ENCODE data around the gene OR5D18. TPM values are rescaled to one million over a fixed set of nuclear protein-coding genes. Genes with fewer than 3 reads are reported as not detected.
"Not testable (repeated sequence)": the region's sequence is repeated elsewhere in the genome, so short reads cannot be mapped to it uniquely, and the experiment has no call there.

The OR5D18 gene
- not detected in 2 replicates for total RNA-seq (2014; rRNA removed)
- not detected for polyA plus RNA-seq (2012)

GRCh38 chr11:55819330-55819729 lies at the start of gene OR5D18:
TSS of gene OR5D18 (plus strand) at chr11:55819630. CDS start at chr11:55819630, 0 bp downstream.
- no peak for DNase-seq (ENCODE audit: low read depth)

DNA sequence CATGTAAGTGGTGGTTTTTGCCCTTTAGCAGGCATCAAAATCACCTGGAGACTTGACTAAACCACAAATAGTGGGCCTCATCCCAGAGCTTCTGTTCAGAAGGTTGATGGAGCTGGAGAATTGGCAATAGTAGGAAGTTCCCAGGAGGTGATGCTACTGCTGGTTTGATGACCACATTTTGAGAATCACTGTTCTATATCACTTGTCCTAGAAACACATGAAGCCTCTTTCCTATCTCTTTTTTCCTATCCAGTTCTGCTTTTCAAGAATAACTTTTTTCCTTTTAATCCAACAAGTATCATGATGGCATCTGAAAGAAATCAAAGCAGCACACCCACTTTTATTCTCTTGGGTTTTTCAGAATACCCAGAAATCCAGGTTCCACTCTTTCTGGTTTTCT lies 46.3 kb upstream of the OR5D18 start, which contains the start of gene OR5D13:
TSS of gene OR5D13 (plus strand) at position 301 of the 400 bp plus-strand sequence. CDS start at position 301, 0 bp downstream.
- no peak for DNase-seq (ENCODE audit: low read depth)

DNA sequence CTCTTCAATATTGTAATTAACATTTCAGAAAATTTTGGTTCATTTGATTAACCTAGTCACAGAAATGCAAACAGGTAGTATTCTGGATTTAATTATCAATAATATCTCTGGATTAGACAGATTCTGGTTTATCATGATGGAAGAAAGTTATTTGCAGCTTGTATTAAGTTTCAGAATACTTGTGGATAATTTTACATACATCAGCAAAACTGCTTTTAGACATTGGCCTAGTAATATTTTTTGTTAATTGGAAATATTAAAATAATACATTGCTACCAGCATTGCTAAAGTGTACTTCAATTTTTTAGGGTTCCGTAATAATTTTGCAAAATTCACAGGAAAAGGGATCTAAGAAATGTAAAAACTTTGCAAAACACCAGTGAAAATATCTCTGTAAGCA lies 27.8 kb upstream of the OR5D18 start:
- DNase-seq (ENCODE audit: low read depth), result no peak

DNA sequence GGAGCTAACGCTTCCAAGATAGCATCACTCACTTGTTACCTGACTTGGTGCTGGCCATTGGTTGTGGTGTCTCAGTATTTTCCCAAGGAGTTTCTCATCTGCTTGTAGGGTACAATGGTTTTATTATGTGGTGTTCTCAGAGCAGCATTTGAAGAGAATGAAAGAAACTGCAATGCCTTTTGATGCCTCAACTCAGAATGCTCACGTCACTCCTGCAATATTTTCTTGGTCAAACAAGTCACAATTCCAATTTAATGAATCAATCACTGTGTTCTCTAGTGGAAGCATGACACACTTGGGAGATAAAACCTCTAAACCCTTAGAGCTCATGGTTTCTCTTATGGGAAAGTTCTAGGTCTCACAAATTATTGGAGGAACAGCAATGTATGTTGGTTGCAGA lies 26.1 kb upstream of the OR5D18 start:
- DNase-seq (ENCODE audit: low read depth), result no peak

DNA sequence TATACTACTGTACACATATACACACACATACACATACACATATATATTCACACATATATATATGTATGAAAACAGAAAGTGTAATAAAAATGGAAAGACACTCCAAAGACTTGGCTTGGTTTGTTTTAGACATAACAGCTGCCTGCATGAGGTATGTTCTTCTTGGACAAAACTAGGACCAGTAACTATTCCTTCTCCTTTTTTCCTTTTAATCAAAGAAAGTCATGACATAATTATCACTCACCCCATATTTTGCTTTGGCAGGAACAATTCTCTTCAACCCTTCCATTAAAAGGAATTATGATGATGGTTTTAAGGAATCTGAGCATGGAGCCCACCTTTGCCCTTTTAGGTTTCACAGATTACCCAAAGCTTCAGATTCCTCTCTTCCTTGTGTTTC lies 24.2 kb upstream of the OR5D18 start, which contains the start of gene OR5D14:
TSS of gene OR5D14 (plus strand) at position 301 of the 400 bp plus-strand sequence. CDS start at position 301, 0 bp downstream.
- no peak for DNase-seq (ENCODE audit: low read depth)

GRCh38 chr11:55806248-55806647 lies 13.2 kb upstream of the OR5D18 start:
- DNase-seq (ENCODE audit: low read depth), result no peak

GRCh38 chr11:55811067-55811466 lies 8.4 kb upstream of the OR5D18 start, which contains the start of gene OR5L1:
TSS of gene OR5L1 (plus strand) at chr11:55811367. CDS start at chr11:55811467, 100 bp downstream.
- DNase-seq (ENCODE audit: low read depth), result no peak

DNA sequence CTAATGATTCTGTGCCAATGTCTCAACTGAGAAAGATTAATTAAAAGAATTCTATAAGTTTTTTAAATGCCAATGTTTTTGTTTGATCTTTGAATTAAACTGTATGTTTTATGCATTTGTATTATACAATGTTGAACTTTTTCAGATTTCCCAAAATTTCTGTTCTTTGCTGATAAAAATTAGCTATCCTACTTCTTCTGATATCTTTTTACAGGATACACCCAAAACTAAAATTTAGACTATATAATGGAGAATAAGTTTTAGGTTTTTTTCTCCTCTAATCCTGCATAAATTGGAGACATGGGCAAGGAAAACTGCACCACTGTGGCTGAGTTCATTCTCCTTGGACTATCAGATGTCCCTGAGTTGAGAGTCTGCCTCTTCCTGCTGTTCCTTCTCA lies 7.5 kb downstream of the OR5D18 start, which contains the start of gene OR5L2:
TSS of gene OR5L2 (plus strand) at position 301 of the 400 bp plus-strand sequence. CDS start at position 301, 0 bp downstream.
- DNase-seq (ENCODE audit: low read depth), result no peak

DNA sequence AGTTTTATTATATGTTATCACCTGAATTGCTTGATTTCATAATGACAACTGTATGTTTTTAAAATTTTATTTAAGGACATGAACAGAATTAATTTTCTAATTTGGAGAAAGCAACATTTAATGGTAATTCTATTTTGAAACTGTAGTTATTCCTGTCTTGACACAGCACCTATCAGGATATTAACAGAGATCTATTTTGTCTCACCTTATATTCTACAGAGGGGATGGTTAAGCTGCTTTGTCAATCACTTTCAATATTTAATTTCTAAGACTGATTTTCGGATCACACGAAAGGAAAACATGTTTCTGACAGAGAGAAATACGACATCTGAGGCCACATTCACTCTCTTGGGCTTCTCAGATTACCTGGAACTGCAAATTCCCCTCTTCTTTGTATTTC lies 19.0 kb downstream of the OR5D18 start, which contains the start of gene OR5D16:
TSS of gene OR5D16 (plus strand) at position 301 of the 400 bp plus-strand sequence. CDS start at position 301, 0 bp downstream.
- no peak for DNase-seq (ENCODE audit: low read depth)

- DNase-seq (ENCODE audit: low read depth), result no peak
Observed at GRCh38 chr11:55847453-55847852, 28.0 kb downstream of the OR5D18 start.

GRCh38 chr11:55849037-55849436 lies 29.6 kb downstream of the OR5D18 start:
- no peak for DNase-seq (ENCODE audit: low read depth)

GRCh38 chr11:55852141-55852540 lies 32.7 kb downstream of the OR5D18 start:
- no peak for DNase-seq (ENCODE audit: low read depth)

GRCh38 chr11:55854704-55855103 lies 35.3 kb downstream of the OR5D18 start:
- no peak for DNase-seq (ENCODE audit: low read depth)

DNA sequence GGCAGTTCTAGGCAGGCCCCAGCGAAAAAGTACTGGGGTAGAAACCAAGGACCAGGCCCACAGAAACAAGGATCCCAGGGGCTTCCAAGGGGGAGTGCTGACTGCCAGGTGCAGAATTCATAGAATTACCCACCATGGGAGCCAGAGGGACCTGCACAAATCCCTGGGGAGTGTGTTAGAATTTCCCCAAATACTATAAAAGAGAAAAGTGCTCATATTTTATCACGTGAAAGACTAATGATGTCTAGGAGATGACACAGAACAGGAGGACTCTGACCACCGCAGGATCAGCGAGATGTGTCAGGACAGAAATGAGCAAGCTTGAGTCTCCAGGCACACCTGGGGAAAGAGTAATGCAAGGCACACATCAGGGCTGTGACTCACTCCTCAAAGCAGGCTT lies 47.9 kb downstream of the OR5D18 start:
- DNase-seq (ENCODE audit: low read depth), result not testable (repeated sequence)

Other genes starting within 250 kb of the OR5D18 start
- gene OR4C16, start 247.5 kb upstream of the OR5D18 start, total RNA-seq (2014; rRNA removed), result not detected in 2 replicates
- gene OR4C11, start 212.0 kb upstream of the OR5D18 start, total RNA-seq (2014; rRNA removed), result not detected in 2 replicates
- not detected in 2 replicates for gene OR4P4, start 184.5 kb upstream of the OR5D18 start, total RNA-seq (2014; rRNA removed)
- gene OR4S2, start 171.3 kb upstream of the OR5D18 start, total RNA-seq (2014; rRNA removed), result not detected in 2 replicates
- not detected in 2 replicates for gene OR4C6, start 157.4 kb upstream of the OR5D18 start, total RNA-seq (2014; rRNA removed)
- not detected in 2 replicates for gene OR5D13, start 46.2 kb upstream of the OR5D18 start, total RNA-seq (2014; rRNA removed)
- not detected in 2 replicates for gene OR5D14, start 24.1 kb upstream of the OR5D18 start, total RNA-seq (2014; rRNA removed)
- gene OR5L1, start 8.3 kb upstream of the OR5D18 start, total RNA-seq (2014; rRNA removed), result not detected in 2 replicates
- not detected in 2 replicates for gene OR5L2, start 7.6 kb downstream of the OR5D18 start, total RNA-seq (2014; rRNA removed)
- gene OR5D16, start 19.1 kb downstream of the OR5D18 start, total RNA-seq (2014; rRNA removed), result not detected in 2 replicates
- not detected in 2 replicates for gene TRIM51, start 63.7 kb downstream of the OR5D18 start, total RNA-seq (2014; rRNA removed)
- gene OR5W2, start 95.0 kb downstream of the OR5D18 start, total RNA-seq (2014; rRNA removed), result not detected in 2 replicates
- gene OR5I1, start 116.8 kb downstream of the OR5D18 start, total RNA-seq (2014; rRNA removed), result not detected in 2 replicates
- not detected in 2 replicates for gene OR10AG1, start 150.3 kb downstream of the OR5D18 start, total RNA-seq (2014; rRNA removed)
- not detected in 2 replicates for gene OR5F1, start 175.0 kb downstream of the OR5D18 start, total RNA-seq (2014; rRNA removed)
- not detected in 2 replicates for gene OR5AS1, start 208.0 kb downstream of the OR5D18 start, total RNA-seq (2014; rRNA removed)